Cerebellar cortex (tissue), 1 donor: ENCODE results near the gene TAS2R42.
A peak's percentile ranks its signal among the peaks of the same experiment; 100 is the strongest.

Source experiments
- DNase-seq: peaks from one replicate; pipeline ENCODE4 v3.0.0-alpha.2; 2015; ENCODE audit warnings: low spot score

The TAS2R42 gene, protein sequence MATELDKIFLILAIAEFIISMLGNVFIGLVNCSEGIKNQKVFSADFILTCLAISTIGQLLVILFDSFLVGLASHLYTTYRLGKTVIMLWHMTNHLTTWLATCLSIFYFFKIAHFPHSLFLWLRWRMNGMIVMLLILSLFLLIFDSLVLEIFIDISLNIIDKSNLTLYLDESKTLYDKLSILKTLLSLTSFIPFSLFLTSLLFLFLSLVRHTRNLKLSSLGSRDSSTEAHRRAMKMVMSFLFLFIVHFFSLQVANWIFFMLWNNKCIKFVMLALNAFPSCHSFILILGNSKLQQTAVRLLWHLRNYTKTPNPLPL

DNA sequence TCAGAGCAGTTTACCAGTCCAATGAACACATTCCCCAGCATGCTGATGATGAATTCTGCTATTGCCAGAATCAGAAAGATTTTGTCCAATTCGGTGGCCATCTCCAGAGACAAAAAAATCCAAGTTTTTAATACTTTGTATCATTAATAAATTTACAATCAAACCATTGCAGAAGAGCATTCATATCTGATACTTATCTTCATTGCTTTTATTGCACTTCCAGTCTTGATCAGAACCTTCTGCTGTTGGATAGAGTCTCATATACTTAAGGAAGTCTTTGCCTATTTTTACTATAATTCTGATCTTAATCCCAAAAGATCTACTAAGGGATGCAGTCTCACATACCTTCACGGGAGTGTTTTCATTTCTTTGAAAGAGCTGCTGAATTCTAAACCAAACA is at the start of gene TAS2R42:
Gene TAS2R42 (minus strand): TSS at position 101 of the 400 bp plus-strand sequence. CDS start 0 bp downstream, at position 101.
- DNase-seq, result no peak

DNA sequence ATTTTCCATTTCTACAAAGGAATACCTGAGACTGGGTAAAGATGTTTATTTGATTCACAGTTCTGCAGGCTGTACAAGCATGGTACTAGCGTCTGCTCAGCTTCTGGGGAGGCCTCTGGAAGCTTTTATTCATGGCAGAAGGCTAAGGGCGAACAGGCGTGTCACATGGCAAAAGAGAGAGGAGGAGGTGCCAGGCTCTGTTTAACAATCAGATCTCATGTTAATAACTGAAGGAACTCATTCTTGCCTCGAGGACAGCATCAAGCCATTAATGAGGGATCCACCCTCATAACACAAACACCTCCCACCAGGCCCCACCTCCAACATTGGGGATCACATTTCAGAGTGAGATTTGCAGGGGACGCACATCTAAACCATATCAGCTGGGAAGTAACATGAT is 46.8 kb upstream of the TAS2R42 start:
- no peak for DNase-seq

DNA sequence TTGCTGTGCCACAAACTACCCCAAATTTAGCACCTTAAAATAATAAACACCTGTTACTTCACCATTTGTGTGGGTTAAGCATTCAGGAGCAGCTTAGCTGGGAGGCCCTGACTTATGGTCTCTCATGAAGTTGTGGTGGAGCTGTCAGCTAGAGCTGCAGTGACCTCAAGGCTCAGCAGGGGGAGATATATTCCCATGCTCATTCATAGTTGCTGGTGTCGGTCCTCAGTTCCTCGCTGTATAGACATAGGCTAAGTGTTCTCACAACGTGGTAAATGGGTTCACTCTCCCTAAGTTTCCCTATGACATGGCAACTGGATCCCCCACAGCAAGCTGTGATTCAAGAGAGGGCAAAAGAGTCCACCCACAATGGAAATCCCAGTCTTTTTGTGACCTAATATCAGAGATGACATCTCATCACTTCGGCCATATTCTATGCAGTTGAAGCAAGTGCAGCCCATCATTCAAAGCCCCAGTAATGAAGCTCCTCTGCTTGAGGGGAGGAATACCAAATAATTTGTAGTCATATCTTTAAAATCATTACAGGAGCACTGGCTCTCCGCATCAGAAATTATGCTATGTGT is 41.7 kb upstream of the TAS2R42 start:
- DNase-seq, result peak; percentile 45

DNA sequence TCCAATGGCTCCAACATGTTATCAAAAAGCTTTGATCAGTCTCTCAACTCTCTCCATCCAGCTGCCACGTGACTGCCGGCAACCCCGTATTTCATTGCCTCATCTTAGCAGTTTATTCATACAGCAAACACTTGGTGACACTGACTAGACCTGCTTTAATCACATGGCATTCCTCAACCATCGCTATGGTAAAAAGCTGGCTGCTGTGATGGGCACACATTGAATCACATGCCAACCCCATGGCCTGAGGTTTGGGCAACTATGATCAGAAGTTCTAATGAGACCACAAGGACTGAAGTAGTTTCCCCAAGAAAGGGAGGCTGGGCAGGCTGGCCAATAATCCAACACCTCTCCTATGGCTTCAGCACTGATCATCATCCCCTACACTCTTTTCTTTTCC is 40.6 kb upstream of the TAS2R42 start:
- no peak for DNase-seq

DNA sequence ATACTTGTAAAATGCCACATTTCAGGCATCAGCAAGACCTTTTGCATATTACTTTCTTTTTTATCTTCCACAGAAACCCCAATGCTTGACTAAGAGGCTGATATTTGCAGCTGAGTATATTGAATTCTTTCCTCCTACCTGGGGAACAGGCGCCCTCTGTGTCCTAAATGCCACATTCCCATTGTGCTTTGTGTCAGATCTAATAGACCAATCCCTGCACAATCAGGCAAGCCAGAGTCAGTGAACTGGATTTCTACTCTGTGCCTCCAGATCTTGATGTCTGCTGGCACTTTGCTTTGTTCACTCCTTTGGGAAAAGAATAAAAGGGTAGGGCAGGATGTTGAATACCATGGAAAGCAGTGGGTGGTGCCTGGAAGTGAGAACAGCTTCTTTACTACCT is 22.4 kb upstream of the TAS2R42 start:
- no peak for DNase-seq

DNA sequence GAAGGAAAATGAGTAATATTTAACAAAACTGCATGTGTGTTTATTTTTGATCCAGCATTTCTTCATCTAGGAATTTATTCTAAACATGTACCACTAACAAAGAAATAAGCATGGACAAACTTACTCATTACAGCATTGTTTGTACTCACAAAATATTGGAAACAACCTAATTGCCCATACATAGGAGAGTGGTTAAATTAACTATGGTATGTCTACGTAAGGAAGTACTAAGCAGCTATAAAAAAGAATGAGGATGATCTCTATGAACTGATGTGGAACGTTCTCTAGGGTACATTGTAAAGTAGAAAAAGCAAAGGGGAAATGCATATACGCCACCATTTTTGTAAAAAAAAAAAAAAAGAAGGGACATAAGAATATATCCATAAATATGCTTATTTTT is 17.4 kb upstream of the TAS2R42 start:
- DNase-seq, result no peak

DNA sequence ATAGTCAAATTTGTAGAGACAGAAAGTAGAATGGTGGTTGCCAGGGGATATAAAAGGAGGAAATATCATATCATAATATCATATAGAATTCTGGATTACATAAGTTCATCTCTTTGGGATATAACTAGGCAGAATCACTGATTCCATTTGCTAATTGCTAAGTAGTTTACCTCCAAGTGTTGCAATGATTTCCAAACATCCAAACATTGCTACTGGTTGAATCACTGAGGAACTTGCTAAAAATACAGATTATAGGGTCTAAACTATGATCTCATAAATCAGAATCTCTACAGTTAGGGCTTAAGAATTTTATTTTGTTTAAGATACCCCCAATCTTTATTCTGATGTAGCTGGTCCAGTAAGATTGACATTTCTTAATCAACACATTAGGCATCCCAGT is 16.1 kb upstream of the TAS2R42 start:
- no peak for DNase-seq

DNA sequence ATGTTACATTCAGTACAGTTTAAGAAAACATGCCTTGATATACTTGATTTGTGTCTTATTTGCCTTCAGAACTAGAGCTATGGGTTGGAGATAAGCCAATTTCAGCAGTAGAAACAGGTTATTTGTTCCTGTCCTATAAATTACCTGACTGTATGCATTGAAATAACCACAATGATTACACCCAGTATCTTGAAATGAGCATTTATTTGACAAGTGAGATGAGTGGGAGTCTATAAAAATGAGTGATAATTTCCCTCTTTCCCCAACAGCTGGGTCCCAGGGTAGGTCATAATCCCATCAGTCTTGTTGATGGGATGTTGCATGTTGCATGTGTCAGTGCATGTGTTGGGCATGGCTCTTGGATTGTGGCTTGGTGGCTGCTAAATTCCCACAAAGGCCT is 3.7 kb downstream of the TAS2R42 start:
- no peak for DNase-seq

DNA sequence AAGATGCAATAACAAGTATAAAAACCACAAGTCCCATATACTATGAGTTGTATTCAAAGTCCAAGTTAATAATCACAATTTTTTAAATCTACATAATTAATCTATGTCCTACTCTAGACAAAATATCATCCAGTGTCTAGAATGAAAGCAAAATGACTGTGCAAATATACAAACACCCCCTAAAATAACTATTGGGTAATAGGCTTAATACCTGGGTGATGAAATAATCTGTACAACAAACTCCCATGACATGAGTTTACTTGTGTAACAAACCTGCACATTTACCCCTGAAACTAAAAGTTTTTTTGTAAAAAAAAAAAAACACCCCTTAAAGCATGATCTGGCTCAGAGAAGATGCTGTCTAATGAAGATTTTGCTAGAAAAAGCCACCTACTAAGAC is 4.2 kb downstream of the TAS2R42 start:
- DNase-seq, result no peak

DNA sequence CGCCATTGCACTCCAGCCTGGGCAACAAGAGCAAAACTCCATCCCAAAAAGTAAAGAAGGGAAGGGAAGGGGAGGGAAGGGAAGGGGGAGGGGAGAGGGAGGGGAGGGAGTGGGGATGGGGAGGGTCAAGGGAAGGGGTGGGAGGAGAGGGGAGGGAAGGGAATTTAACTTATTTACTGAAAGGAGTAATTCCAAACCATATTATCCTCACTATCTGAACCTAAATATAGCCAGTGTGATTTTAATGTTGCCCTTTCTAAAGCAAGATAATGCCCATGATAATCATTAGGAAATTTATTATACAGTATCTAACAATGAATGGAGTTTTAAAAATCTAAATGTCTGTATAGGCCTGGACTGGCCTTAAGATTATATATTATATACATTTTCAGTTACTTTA is 8.5 kb downstream of the TAS2R42 start:
- DNase-seq, result no peak

DNA sequence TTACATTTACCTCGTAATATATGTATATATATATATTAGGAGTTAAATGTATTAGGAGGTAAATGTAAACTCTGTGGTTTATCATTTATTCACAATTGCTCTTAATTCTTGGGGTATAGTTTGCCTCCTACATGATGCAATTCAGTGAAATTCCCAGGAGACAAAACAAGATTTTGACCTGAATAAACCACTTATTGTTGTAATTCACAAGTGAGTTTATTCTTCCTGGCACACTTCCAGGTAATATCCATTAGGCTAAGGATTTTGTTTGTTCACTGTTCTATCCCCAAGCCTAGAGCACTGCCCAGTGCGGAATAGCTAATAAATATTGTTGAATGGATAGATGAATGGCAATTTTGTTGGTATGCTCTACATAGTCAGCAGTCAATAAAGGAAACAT is 12.7 kb downstream of the TAS2R42 start:
- no peak for DNase-seq

DNA sequence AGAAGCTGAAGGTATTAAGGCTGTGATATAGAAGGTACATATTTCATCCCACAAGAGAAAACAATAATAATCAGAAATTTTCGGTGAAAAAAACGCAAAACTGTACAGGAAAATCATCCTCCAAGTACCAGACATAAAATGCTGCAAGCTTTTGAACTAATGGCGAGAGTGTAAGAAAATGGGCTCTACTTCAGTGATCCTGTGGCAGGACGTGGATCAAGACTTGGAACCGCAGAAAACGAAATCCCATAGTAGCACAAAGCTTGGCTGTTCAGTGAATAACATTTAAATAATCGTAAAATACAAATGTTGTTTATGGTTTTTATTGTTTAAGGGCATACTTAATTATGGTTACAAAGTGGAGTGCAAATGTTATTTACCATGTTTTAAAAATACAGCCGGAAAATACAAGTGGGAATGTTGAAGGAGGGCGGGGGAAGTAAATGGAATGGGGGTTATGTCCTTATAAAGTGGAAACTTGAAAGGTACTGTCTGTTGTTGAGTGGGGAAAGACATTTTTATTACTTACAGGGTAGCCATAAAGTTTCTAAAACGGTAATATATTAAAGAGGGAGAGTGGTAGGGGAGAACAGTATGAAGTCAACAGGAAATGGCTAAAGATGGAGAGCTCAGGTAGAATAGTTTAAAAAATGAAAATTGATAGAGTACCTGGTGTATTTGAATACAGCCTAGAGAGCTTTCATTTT is 14.6 kb downstream of the TAS2R42 start:
- peak; percentile 49 for DNase-seq

DNA sequence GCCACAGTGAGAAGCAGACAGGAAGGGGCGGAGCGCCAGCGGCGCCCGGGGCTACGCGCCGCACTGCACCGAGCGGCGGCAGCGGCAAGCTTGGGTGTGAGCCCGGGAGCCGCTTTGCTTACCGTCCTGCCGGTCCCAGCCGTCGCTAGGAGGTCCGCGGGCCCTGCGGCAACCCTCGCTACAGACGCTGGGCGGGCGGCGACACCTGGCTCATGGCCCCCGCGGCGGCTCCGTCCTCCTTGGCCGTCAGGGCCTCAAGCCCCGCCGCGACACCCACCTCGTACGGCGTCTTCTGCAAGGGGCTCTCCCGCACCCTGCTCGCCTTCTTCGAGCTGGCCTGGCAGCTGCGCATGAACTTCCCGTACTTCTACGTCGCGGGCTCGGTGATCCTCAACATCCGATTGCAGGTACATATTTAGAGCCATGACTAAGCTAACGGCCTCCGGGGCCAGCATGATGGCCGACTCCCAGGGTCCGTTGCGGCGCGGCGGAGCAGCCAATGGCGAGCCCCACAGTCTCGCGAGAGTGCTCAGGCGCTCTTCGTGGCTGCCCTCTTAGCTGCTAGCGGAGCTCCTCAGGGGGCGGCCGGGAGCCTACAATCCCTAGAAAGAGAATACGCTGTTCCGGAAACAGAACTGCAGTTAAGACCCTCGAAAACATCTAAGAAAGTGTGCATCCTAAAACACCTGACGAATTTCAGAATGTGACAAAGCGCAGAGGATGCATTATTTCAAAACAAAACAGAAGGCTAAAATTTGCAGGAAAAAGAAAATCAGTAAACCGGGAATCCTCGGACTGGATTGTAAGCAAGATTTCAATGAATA is 15.4 kb downstream of the TAS2R42 start, which contains the start of gene SMIM10L1:
Gene SMIM10L1 (plus strand): TSS at position 50 of the 824 bp plus-strand sequence. CDS start 163 bp downstream, at position 213.
- DNase-seq, result peak; percentile 92

DNA sequence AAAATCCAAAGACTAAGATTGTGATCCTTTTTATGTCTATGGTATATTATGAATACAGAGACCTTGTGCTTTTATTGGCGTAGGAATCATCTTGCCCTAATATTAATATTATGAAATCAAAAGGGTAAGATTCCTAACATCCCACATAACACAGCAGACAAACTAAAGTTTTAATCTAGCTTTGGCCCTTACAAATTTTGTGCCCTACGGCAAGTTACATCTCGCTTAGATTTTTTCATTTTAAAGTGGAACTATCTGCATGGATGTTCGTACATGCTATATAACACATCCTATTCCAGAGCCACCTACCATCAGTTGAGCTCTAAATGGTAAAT is 16.0 kb downstream of the TAS2R42 start:
- no peak for DNase-seq

DNA sequence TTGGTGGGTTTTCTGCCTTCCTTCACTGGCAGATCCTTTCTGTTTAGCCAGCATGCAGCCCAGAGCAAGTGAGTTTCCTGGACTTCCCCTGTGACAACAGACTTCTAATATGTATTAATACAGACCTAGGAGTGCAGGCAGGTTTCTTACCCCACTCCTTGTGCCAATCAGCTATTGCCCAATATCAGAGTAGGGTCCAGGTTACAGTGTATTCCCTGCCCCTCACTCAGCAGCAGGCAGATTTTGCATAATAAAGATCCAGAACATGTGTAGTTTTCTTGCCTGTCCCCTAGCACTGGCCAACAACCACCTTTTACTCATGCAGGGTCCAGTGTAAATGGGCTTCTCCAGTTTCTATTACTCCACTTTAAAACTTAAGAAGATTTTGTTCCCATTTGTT is 20.4 kb downstream of the TAS2R42 start:
- DNase-seq, result no peak

DNA sequence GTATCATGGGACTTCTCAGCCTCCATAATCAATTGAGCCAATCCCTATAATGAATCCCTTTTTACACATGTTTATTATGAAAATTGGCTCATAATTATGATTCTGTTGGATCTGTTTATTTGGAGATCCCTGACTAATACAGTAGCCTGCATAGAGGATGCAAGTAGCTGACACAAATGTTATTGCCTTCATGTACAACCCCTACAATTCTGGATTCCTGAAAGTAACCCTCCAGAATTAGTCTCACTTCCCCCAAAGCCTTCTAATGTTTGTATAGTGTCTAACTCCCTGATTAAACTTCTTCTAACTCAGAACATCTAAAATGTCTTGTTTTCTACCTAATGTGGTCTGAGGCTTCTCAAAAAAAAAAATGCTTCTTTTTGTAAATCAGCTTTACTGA is 22.4 kb downstream of the TAS2R42 start:
- DNase-seq, result no peak

DNA sequence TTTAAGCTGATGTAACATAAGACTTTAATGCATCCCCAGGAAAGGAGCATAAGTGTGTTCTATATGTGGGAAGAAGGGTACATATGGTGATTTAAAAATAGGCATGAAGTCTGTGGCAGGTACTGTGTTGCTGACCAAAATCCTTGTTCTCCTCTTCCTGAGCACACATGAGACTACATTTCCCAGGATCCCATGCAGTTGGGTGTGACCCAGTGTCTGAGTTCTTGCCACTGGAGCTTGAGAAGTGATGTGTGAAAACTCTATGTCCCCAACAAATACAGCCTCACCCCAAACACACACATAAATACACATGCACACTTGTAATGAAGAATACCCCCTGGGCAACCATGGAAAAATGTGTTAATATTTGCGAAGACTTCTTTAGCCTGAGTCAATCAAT is 24.2 kb downstream of the TAS2R42 start:
- DNase-seq, result peak; percentile 8

DNA sequence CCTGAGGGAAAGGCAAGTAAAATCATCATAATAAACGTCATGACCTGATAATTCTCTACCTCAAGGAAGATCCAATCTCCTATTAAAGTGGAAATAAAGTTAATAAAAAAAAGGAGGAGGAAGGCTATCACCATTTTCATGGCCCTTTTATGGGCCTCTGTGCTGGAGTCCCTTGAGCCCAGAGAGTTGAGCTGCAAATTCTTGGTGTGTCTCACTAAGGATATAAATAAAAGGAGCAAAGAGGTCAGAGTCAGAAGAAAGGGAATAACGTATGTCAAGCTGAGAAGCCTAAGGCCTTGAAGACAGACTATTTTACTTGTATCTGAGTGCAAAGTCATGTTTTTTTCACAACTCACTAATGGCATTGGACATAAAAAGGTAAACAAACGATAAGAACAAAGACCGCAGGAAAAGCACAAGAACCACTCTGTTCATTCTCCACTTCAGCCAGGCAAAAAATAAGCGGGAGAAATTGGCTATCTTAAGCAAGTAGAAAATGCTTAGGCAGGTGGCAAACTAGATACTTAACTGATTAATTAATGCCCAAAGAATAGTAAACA is 27.8 kb downstream of the TAS2R42 start:
- DNase-seq, result no peak

DNA sequence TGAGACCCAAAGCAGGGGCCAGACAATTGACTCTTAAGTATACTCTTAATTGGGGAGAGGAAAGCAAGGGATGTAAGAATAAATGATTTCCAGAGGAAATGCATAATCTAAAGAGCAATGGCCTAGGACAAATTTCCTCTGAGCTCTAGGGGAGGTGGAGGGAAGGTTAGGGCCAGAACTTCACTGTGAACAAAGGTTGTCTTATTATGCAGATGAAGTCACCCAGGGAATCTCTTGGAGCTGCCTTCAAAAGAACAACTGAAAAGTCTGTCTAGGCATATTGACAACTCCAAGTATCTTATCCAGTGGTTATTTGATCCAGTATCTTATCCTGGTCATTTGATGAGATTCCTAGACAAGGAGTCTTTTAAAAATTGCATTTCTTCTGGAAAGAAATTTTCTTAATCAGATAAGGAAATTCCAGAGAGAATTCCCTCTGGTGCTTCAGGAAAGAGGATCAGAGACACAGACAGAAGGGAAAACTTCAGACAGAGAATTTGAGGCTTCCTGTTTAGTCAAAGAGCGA is 32.3 kb downstream of the TAS2R42 start:
- no peak for DNase-seq

DNA sequence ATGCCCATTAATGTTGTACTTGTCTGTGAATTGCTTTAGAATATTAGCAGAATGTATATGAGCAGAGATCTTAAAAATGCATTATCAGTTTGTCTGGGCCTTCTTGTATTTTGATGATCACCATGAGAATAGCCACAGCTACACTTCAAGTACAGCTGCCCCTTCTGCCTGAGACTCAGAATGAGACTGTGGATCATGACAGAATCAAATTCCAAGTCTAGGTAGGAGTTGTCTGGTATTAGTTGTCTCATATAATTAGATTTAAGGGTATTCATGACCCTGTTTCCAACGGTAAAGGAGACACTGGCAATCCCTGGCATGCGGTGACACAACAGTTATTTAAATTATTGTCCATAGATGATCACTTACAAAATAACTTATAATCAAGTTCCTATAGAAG is 34.0 kb downstream of the TAS2R42 start:
- DNase-seq, result no peak

DNA sequence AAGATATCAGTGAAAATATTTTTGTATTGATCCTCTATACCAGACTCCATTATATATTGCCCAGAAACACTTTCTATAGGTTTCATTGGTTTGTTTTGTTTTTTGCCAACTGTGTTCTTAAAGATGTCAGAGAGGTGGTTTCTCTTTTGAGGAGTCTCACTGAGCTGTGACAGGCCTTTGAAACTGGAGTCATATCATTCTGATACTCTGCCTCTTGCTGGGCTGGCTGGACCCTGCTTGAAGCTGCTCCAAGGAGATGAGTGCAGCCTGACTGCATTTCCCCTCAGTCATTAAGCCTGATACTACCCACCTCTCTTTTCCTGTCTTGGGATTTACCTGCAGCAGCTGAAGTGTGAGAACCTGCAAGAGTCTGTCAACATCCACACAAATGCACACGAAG is 35.9 kb downstream of the TAS2R42 start:
- DNase-seq, result no peak

DNA sequence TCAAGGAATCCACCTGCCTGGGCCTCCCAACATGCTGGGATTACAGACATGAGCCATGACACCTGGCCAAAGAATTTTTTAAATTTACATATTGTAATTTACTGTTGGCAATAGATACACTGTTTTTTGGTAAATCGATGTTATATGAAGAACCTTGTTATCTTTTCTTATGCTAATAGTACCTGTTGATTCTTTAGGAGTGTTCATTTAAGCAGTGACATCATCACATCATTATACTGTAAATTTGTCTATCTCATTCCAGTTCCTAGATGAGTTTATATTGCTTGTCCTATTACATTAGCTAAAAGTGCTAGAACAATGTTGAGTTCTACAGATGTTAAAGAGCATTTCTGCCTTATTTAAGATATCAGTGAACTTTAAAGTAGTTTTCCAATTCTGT is 39.3 kb downstream of the TAS2R42 start:
- no peak for DNase-seq
